ENCODE results near the gene KRT28. TPM values are rescaled to one million over a fixed set of nuclear protein-coding genes. Genes with fewer than 3 reads are reported as not detected.
A peak's percentile ranks its signal among the peaks of the same experiment; 100 is the strongest.

The KRT28 gene
- polyA plus RNA-seq, 2 of the 4 experiments (the other 2 are of a cell fraction) = not detected

GRCh38 chr17:40844671-40845107 is 44.9 kb upstream of the KRT28 start:
- H3K4me1 ChIP-seq = peaks cover 13% of the 10 kb centered on the region
- TF ChIP-seq TFCP2L1 (CRISPR knock-in tag; IDR thresholded peaks at IDR 0.05) = no peak
- TF ChIP-seq E2F6 (IDR thresholded peaks at IDR 0.05; ENCODE audit: borderline replicate concordance, low read depth) = no peak
- no peak for TF ChIP-seq NFE2L2 (conservative IDR thresholded peaks at IDR 0.05; ENCODE audit: low read length)
- no peak for TF ChIP-seq SREBF2 (IDR thresholded peaks at IDR 0.05)
- no peak for TF ChIP-seq HEYL (CRISPR knock-in tag; IDR thresholded peaks at IDR 0.05)
- no peak for TF ChIP-seq POLR2A (IDR thresholded peaks at IDR 0.05; ENCODE audit: low read length)
- no peak for TF ChIP-seq MAFK (IDR thresholded peaks at IDR 0.05; ENCODE audit: partially characterized antibody)
- no peak for TF ChIP-seq MAX (IDR thresholded peaks at IDR 0.05)
- no peak for TF ChIP-seq ESRRA (IDR thresholded peaks at IDR 0.05; ENCODE audit: borderline replicate concordance, low read length)
- TF ChIP-seq TP53 (CRISPR knock-in tag; IDR thresholded peaks at IDR 0.05) = no peak
- TF ChIP-seq GATA3 (IDR thresholded peaks at IDR 0.05; ENCODE audit: borderline replicate concordance) = no peak
- no peak for TF ChIP-seq CBX2 (IDR thresholded peaks at IDR 0.05; ENCODE audit: borderline replicate concordance, low read depth)
- no peak for TF ChIP-seq REST (IDR thresholded peaks at IDR 0.05)
- TF ChIP-seq EHF (CRISPR knock-in tag; IDR thresholded peaks at IDR 0.05) = no peak
- TF ChIP-seq SMC3 (IDR thresholded peaks at IDR 0.05) = no peak
- no peak for TF ChIP-seq JUNB (IDR thresholded peaks at IDR 0.05)
- TF ChIP-seq PBX3 (IDR thresholded peaks at IDR 0.05) = no peak
- no peak for TF ChIP-seq USF2 (IDR thresholded peaks at IDR 0.05)
- no peak for TF ChIP-seq ELK1 (IDR thresholded peaks at IDR 0.05; ENCODE audit: low read depth, low read length)
- no peak for TF ChIP-seq CBX8 (IDR thresholded peaks at IDR 0.05)
- WGBS (ENCODE audit: missing lambda C conversion rate) = 55% methylated on average over 4 of the region's 4 CpGs
- H3K9me3 ChIP-seq = no peaks in the 10 kb centered on the region
- FAIRE-seq (peak; percentile 63), DNase-seq (ENCODE audit: low read depth in 1 of 2, low spot score in 1 of 2) (no peak), ATAC-seq (no peak)
- ChIA-PET CTCF (interaction anchor here (0.6 to 21.2 kb wide), 8 partner anchors 12 to 818 kb away, joined by 3 to 418 read pairs (median 4); no protein-coding TSS in a partner anchor), POLR2A (interaction anchor here (1.5 kb wide), 1 partner anchor 26 kb away, joined by 3 read pairs; no protein-coding TSS in a partner anchor)
- no peak overlapping the region for H3K4me2 ChIP-seq
- H3K4me3 ChIP-seq = no peak overlapping the region
- H3K27ac ChIP-seq = no peak overlapping the region

GRCh38 chr17:40843242-40843641 is 43.5 kb upstream of the KRT28 start:
- Histone ChIP-seq H3K4me2 (no peak overlapping the region), H3K9me3 (no peaks in the 10 kb centered on the region), H3K4me3 (no peak overlapping the region), H3K4me1 (0 out of 3 replicates have a peak, but pooled peaks cover 4% of the 10 kb centered on the region), H3K27ac (no peak overlapping the region)
- CTCF ChIA-PET = interaction anchor here (1.0 to 6.7 kb wide), 8 partner anchors 8 to 820 kb away, joined by 3 to 63 read pairs (median 5); no protein-coding TSS in a partner anchor
- POLR2A ChIA-PET = interaction anchor here (1.5 kb wide), 1 partner anchor 24 kb away, joined by 3 read pairs; no protein-coding TSS in a partner anchor
- ATAC-seq (no peak), DNase-seq (ENCODE audit: low read depth in 1 of 2, low spot score in 1 of 2) (no peak), FAIRE-seq (no peak)
- WGBS (ENCODE audit: missing lambda C conversion rate) = 57% methylated on average over 3 of the region's 3 CpGs
- TF ChIP-seq PBX3 (IDR thresholded peaks at IDR 0.05) (no peak), USF2 (IDR thresholded peaks at IDR 0.05) (no peak), ZFP36 (IDR thresholded peaks at IDR 0.05; ENCODE audit: borderline replicate concordance, partially characterized antibody) (no peak), CTCF (IDR thresholded peaks at IDR 0.05) (no peak), CBX2 (IDR thresholded peaks at IDR 0.05; ENCODE audit: borderline replicate concordance, low read depth) (no peak), HOXB13 (CRISPR knock-in tag; IDR thresholded peaks at IDR 0.05; ENCODE audit: low read depth) (no peak), CEBPB (IDR thresholded peaks at IDR 0.05) (no peak), JUNB (IDR thresholded peaks at IDR 0.05) (no peak), HEYL (CRISPR knock-in tag; IDR thresholded peaks at IDR 0.05) (no peak), MAZ (IDR thresholded peaks at IDR 0.05; ENCODE audit: borderline replicate concordance, low read depth, low read length) (no peak), TFCP2L1 (CRISPR knock-in tag; IDR thresholded peaks at IDR 0.05) (no peak), JUN (IDR thresholded peaks at IDR 0.05) (no peak)
